Measurements from ENCODE around the gene PPP3R1. TPM values are rescaled to one million over a fixed set of nuclear protein-coding genes. Genes with fewer than 3 reads are reported as not detected.

The PPP3R1 gene
- total and polyA plus RNA-seq, 9 of the 15 experiments (the other 6 are each of a cell fraction or from before 2014, with no cell fraction given) = 3.7 to 70.0 (median 24.8) TPM

- TF ChIP-seq BCOR (IDR thresholded peaks at IDR 0.05) (peak; percentile 93), SMAD1 (IDR thresholded peaks at IDR 0.05; ENCODE audit: low read depth, low read length, partially characterized antibody) (peak; percentile 79), AFF1 (IDR thresholded peaks at IDR 0.05; ENCODE audit: low read depth in 1 of 2, partially characterized antibody in 2 of 2) (peak; percentile 27 to 79), MGA (IDR thresholded peaks at IDR 0.05) (peak; percentile 50; the same call in 1 of the 2 replicates), ZBTB17 (CRISPR knock-in tag; IDR thresholded peaks at IDR 0.05) (no peak), MTA3 (IDR thresholded peaks at IDR 0.05; ENCODE audit: borderline replicate concordance) (peak; percentile 77; the same call in 1 of the 2 replicates), TAF15 (IDR thresholded peaks at IDR 0.05; ENCODE audit: low read depth, low read length) (no peak), ZKSCAN1 (IDR thresholded peaks at IDR 0.05; ENCODE audit: low read depth, low read length) (no peak; the same call in 1 of the 2 replicates), EGR1 (conservative IDR thresholded peaks at IDR 0.05) (peak; percentile 59), CHCHD3 (CRISPR knock-in tag; IDR thresholded peaks at IDR 0.05) (no peak), BRD4 (IDR thresholded peaks at IDR 0.05) (no peak), MYNN (IDR thresholded peaks at IDR 0.05) (peak; percentile 88), MYNN (CRISPR knock-in tag; IDR thresholded peaks at IDR 0.05) (no peak)
Measured at GRCh38 chr2:68135448-68136320, 116.6 kb downstream of the PPP3R1 start (continued).

All from K562 (cell line).